Parathyroid adenoma (tissue), 2 donors: Measurements from ENCODE around the gene FAM76B.
"Not testable (repeated sequence)": the region's sequence is repeated elsewhere in the genome, so short reads cannot be mapped to it uniquely, and the experiment has no call there.

ENCODE experiments used
- H2AFZ ChIP-seq: fragments of 300-600 bp; sonication (generic); one replicate; pipeline ENCODE4 v1.7.0; 2017; ENCODE audit warnings: antibody characterized with exemption, mild to moderate bottlenecking
- H3K27ac ChIP-seq: fragments of 300-600 bp; sonication (generic); one replicate; pipeline ENCODE4 v1.7.0; 2017
- H3K27me3 ChIP-seq: fragments of 300-600 bp; sonication (generic); one replicate; pipeline ENCODE4 v1.7.0; 2017; ENCODE audit warnings: low read length; ENCODE audit not compliant: control insufficient read depth, insufficient read depth
- H3K36me3 ChIP-seq: fragments of 300-600 bp; sonication (generic); one replicate; pipeline ENCODE4 v1.7.0; 2017; ENCODE audit warnings: low read length; ENCODE audit not compliant: control insufficient read depth, insufficient read depth
- H3K4me1 ChIP-seq: fragments of 300-600 bp; sonication (generic); one replicate; pipeline ENCODE4 v1.7.0; 2017; ENCODE audit warnings: control low read depth
- H3K4me2 ChIP-seq: fragments of 300-600 bp; sonication (generic); one replicate; pipeline ENCODE4 v1.7.0; 2017; ENCODE audit warnings: low read length
- H3K4me3 ChIP-seq: fragments of 300-600 bp; sonication (generic); one replicate; pipeline ENCODE4 v1.7.0; 2017; ENCODE audit warnings: low read depth, low read length
- H3K79me2 ChIP-seq: fragments of 300-600 bp; sonication (generic); one replicate; pipeline ENCODE4 v1.7.0; 2017; ENCODE audit warnings: control low read depth
- H3K9ac ChIP-seq: fragments of 300-600 bp; sonication (generic); one replicate; pipeline ENCODE4 v1.7.0; 2017; ENCODE audit warnings: mild to moderate bottlenecking
- H3K9me3 ChIP-seq: fragments of 300-600 bp; sonication (generic); one replicate; pipeline ENCODE4 v1.7.0; 2017; ENCODE audit warnings: low read length; ENCODE audit not compliant: control insufficient read depth
- CTCF ChIP-seq: fragments of 300-600 bp; sonication (generic); IDR thresholded peaks from one replicate; pipeline ENCODE4 v1.7.0; 2017; ENCODE audit warnings: antibody characterized with exemption, mild to moderate bottlenecking
- donor health status: primary hyperparathyroidism.

FAM76B gene

GRCh38 chr11:95816037-95816436 lies 26.5 kb upstream of the FAM76B start:
- TF ChIP-seq CTCF = no peak
- Histone ChIP-seq H3K36me3 (no peaks in the 10 kb centered on the region), H3K27me3 (no peaks in the 10 kb centered on the region), H3K79me2 (no peaks in the 10 kb centered on the region), H3K9ac (no peak overlapping the region), H2AFZ (no peak overlapping the region), H3K27ac (no peak overlapping the region), H3K9me3 (no peaks in the 10 kb centered on the region), H3K4me2 (no peak overlapping the region), H3K4me1 (no peaks in the 10 kb centered on the region), H3K4me3 (no peak overlapping the region)

GRCh38 chr11:95811052-95811451 lies 21.5 kb upstream of the FAM76B start:
- H3K9me3 ChIP-seq, H3K4me3 ChIP-seq, H3K27ac ChIP-seq, H3K36me3 ChIP-seq, H3K9ac ChIP-seq, H3K4me2 ChIP-seq, H3K27me3 ChIP-seq, H2AFZ ChIP-seq, H3K79me2 ChIP-seq, H3K4me1 ChIP-seq: not testable (repeated sequence)

GRCh38 chr11:95806464-95806863 lies 16.9 kb upstream of the FAM76B start:
- H3K79me2 ChIP-seq, H3K4me3 ChIP-seq, H3K9me3 ChIP-seq, H3K4me1 ChIP-seq, H2AFZ ChIP-seq, H3K27ac ChIP-seq, H3K9ac ChIP-seq, H3K36me3 ChIP-seq, H3K4me2 ChIP-seq, H3K27me3 ChIP-seq: not testable (repeated sequence)

- no peaks in the 10 kb centered on the region for H3K36me3 ChIP-seq
- no peak overlapping the region for H3K9ac ChIP-seq
- H3K79me2 ChIP-seq = no peaks in the 10 kb centered on the region
- no peak overlapping the region for H3K4me3 ChIP-seq
- H3K27ac ChIP-seq = no peak overlapping the region
- H3K27me3 ChIP-seq = no peaks in the 10 kb centered on the region
- H2AFZ ChIP-seq = no peak overlapping the region
- no peaks in the 10 kb centered on the region for H3K9me3 ChIP-seq
- TF ChIP-seq CTCF = no peak
- no peak overlapping the region for H3K4me2 ChIP-seq
- no peaks in the 10 kb centered on the region for H3K4me1 ChIP-seq
Observed at GRCh38 chr11:95805869-95806268, 16.3 kb upstream of the FAM76B start.

- no peak for TF ChIP-seq CTCF
- Histone ChIP-seq H3K27me3 (no peaks in the 10 kb centered on the region), H3K9ac (no peak overlapping the region), H3K4me2 (no peak overlapping the region), H3K4me1 (no peaks in the 10 kb centered on the region), H3K9me3 (no peaks in the 10 kb centered on the region), H3K79me2 (no peaks in the 10 kb centered on the region), H3K4me3 (no peak overlapping the region), H2AFZ (no peak overlapping the region), H3K27ac (no peak overlapping the region), H3K36me3 (no peaks in the 10 kb centered on the region)
Observed at GRCh38 chr11:95803973-95804372, 14.4 kb upstream of the FAM76B start.

GRCh38 chr11:95802806-95803205 lies 13.2 kb upstream of the FAM76B start:
- Histone ChIP-seq H3K9me3 (no peaks in the 10 kb centered on the region), H3K36me3 (no peaks in the 10 kb centered on the region), H3K4me2 (no peak overlapping the region)

More at GRCh38 chr11:95802806-95803205, 13.2 kb upstream of the FAM76B start:
- H3K79me2 ChIP-seq = no peaks in the 10 kb centered on the region
- no peak overlapping the region for H3K9ac ChIP-seq
- H2AFZ ChIP-seq = no peak overlapping the region
- H3K27ac ChIP-seq = no peak overlapping the region
- TF ChIP-seq CTCF = no peak
- H3K4me3 ChIP-seq = no peak overlapping the region
- H3K4me1 ChIP-seq = no peaks in the 10 kb centered on the region
- H3K27me3 ChIP-seq = no peaks in the 10 kb centered on the region
